Thoracic aorta (tissue), 2 donors: ENCODE results near the gene FBXO42. TPM values are rescaled to one million over a fixed set of nuclear protein-coding genes. Genes with fewer than 3 reads are reported as not detected.

Source experiments
- total RNA-seq, 2 donors: library from RNA; depleted of rRNA; stranded (reverse); fragments of >200 nt; gene quantifications; one replicate each; pipeline versions ENCODE4 v1.1.0 to v1.2.3, GENCODE V29; 2016

Gene FBXO42
- total RNA-seq, 2 donors from 2014 or later = 71.2 to 72.2 TPM

Other genes starting within 250 kb of the FBXO42 start
- 10 to 100 TPM; 20.3 to 32.9 TPM for gene EPHA2, start 196.4 kb downstream of the FBXO42 start, total RNA-seq
- 1 to 10 TPM; 8.1 to 8.5 TPM for gene ARHGEF19, start 139.8 kb downstream of the FBXO42 start, total RNA-seq
- 10 to 100 TPM in 1 of 2 donors, 1 to 10 TPM in 1; 9.3 to 14.6 TPM for gene CPLANE2, start 115.3 kb downstream of the FBXO42 start, total RNA-seq
- 10 to 100 TPM; 79.4 to 85.4 TPM for gene SZRD1, start 14.8 kb upstream of the FBXO42 start, total RNA-seq
- not detected for gene SPATA21, start 84.9 kb upstream of the FBXO42 start, total RNA-seq
- gene NECAP2, start 88.2 kb upstream of the FBXO42 start, total RNA-seq = 10 to 100 TPM; 38.9 to 55.1 TPM
- under 1 TPM; under 0.01 TPM for gene RNU1-1, start 161.8 kb upstream of the FBXO42 start, total RNA-seq